Body of pancreas (tissue), 4 donors: ENCODE measurements around the gene USP34.

Source experiments
- CTCF ChIP-seq, 7 experiments: fragments of 450-650 bp in 4 of 7; fragments of 200-600 bp in 3 of 7; sonication (generic) in 3 of 7; IDR thresholded peaks; one replicate each; pipeline ENCODE4 v1.5.1; 2016 to 2019; ENCODE audit warnings: antibody characterized with exemption in 7 of 7
- POLR2A ChIP-seq, 3 donors: fragments of 450-650 bp; IDR thresholded peaks; one replicate each; pipeline ENCODE4 v1.6.1; 2016; ENCODE audit warnings: antibody characterized with exemption in 3 of 3, mild to moderate bottlenecking in 2 of 3

- TF ChIP-seq CTCF (IDR thresholded peaks at IDR 0.05) (no peak), POLR2A (IDR thresholded peaks at IDR 0.05) (no peak)
Measured at GRCh38 chr2:61214171-61214570, 256.7 kb downstream of the USP34 start.
